ENCODE results near the gene CTNNA3.

CTNNA3 gene

DNA sequence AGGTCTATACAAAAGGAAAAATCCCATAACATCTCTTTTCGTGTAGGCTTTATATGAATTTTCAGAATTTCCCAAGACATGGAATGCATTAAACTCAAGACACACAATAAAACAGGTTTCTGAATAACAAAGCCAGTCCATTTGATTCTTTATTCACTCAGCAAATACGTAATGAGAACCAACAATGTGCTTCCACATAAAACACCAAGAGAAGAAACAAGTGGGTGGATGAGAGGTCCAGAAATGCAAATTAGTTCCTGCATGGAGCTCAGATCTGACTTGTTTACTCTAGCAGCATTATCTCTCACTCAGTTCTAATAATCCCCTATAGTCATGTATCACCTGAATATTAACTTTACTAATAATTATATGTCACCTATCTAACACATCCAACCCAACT lies 520.6 kb downstream of the CTNNA3 start:
- TF ChIP-seq EZH2phosphoT487 (conservative IDR thresholded peaks at IDR 0.05; ENCODE audit: low read length) = no peak
- TF ChIP-seq, protein P1, sequence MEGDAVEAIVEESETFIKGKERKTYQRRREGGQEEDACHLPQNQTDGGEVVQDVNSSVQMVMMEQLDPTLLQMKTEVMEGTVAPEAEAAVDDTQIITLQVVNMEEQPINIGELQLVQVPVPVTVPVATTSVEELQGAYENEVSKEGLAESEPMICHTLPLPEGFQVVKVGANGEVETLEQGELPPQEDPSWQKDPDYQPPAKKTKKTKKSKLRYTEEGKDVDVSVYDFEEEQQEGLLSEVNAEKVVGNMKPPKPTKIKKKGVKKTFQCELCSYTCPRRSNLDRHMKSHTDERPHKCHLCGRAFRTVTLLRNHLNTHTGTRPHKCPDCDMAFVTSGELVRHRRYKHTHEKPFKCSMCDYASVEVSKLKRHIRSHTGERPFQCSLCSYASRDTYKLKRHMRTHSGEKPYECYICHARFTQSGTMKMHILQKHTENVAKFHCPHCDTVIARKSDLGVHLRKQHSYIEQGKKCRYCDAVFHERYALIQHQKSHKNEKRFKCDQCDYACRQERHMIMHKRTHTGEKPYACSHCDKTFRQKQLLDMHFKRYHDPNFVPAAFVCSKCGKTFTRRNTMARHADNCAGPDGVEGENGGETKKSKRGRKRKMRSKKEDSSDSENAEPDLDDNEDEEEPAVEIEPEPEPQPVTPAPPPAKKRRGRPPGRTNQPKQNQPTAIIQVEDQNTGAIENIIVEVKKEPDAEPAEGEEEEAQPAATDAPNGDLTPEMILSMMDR (IDR thresholded peaks at IDR 0.05; ENCODE audit: insufficient read depth, low read length, poor library complexity, severe bottlenecking) = no peak
- no peaks in the 10 kb centered on the region for H3K27me3 ChIP-seq (ENCODE audit: low read length)
- no peak overlapping the region for H3K9ac ChIP-seq (ENCODE audit: low read length)
- H3K79me2 ChIP-seq (ENCODE audit: insufficient read depth, low read length) = no peaks in the 10 kb centered on the region
- H3K9me3 ChIP-seq (ENCODE audit: insufficient read depth, low read length) = no peaks in the 10 kb centered on the region
- H3K9me2 ChIP-seq (replicated peaks; ENCODE audit: insufficient read depth, low read length) = no peaks in the 10 kb centered on the region
- H3K4me3 ChIP-seq (ENCODE audit: insufficient read depth, low read length, poor library complexity, severe bottlenecking) = no peak overlapping the region
- no peaks in the 10 kb centered on the region for H4K20me1 ChIP-seq (ENCODE audit: low read depth, low read length)
- no peak overlapping the region for H2AFZ ChIP-seq (ENCODE audit: low read depth, low read length, severe bottlenecking)
- no peak overlapping the region for H3K27ac ChIP-seq (ENCODE audit: low read depth, low read length)
- H3K36me3 ChIP-seq (ENCODE audit: low read length) = no peaks in the 10 kb centered on the region
- H3F3A ChIP-seq (ENCODE audit: insufficient read depth) = no peaks in the 10 kb centered on the region
- no peak overlapping the region for H3K4me2 ChIP-seq (ENCODE audit: low read depth, low read length, poor library complexity, severe bottlenecking)

DNA sequence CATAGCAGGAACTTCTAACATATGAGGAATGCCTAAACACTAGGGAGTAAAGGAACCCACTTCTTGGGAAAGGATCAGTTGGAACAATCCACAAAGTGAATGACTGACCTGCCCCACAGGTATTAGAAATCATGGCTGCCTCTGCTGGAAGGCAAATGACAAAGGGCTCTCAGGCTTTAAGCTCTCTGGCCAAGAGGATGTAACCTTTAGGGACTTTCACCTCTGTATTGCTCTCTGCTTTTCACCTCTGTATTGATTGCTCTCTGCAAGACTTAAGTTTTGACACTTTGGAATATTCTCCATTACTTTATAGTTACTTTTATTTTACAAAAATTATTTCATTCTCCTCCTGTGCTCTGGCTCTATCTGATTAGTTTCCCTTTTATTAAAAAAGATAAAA lies 522.2 kb downstream of the CTNNA3 start:
- Histone ChIP-seq H2AFZ (ENCODE audit: low read depth, low read length, severe bottlenecking) (no peak overlapping the region), H3K9ac (ENCODE audit: low read length) (no peak overlapping the region), H3K79me2 (ENCODE audit: insufficient read depth, low read length) (no peaks in the 10 kb centered on the region), H3K27ac (ENCODE audit: low read depth, low read length) (no peak overlapping the region), H4K20me1 (ENCODE audit: low read depth, low read length) (no peaks in the 10 kb centered on the region), H3K9me2 (replicated peaks; ENCODE audit: insufficient read depth, low read length) (no peaks in the 10 kb centered on the region), H3F3A (ENCODE audit: insufficient read depth) (no peaks in the 10 kb centered on the region), H3K36me3 (ENCODE audit: low read length) (no peaks in the 10 kb centered on the region), H3K4me3 (ENCODE audit: insufficient read depth, low read length, poor library complexity, severe bottlenecking) (no peak overlapping the region), H3K4me2 (ENCODE audit: low read depth, low read length, poor library complexity, severe bottlenecking) (no peak overlapping the region), H3K9me3 (ENCODE audit: insufficient read depth, low read length) (no peaks in the 10 kb centered on the region), H3K27me3 (ENCODE audit: low read length) (no peaks in the 10 kb centered on the region)
- TF ChIP-seq EZH2phosphoT487 (conservative IDR thresholded peaks at IDR 0.05; ENCODE audit: low read length) = no peak
- TF ChIP-seq, protein P1 (IDR thresholded peaks at IDR 0.05; ENCODE audit: insufficient read depth, low read length, poor library complexity, severe bottlenecking) = no peak

DNA sequence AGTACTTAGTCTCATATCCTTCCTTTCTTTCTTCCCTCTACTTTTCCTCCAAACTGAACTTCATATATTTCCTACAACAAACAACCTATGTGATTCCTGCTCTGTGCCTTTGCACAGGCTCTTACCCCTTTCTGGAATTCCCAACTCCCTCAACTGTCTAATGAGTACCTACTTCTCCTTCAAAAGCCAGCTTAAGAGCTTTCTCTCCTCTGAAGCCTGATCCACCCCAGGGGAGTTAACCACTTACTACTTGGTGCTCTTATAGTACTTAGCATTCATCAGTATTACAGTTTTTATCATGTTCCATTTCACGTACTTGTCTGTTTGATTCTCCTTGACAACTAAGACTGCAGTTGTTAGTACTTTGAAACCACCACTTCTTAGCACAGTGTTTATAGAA lies 524.0 kb downstream of the CTNNA3 start:
- Histone ChIP-seq H3K36me3 (ENCODE audit: low read length) (no peaks in the 10 kb centered on the region), H3K4me3 (ENCODE audit: insufficient read depth, low read length, poor library complexity, severe bottlenecking) (no peak overlapping the region), H3K27me3 (ENCODE audit: low read length) (no peaks in the 10 kb centered on the region), H3K79me2 (ENCODE audit: insufficient read depth, low read length) (no peaks in the 10 kb centered on the region), H3K9ac (ENCODE audit: low read length) (no peak overlapping the region), H3K4me2 (ENCODE audit: low read depth, low read length, poor library complexity, severe bottlenecking) (no peak overlapping the region), H3K9me3 (ENCODE audit: insufficient read depth, low read length) (no peaks in the 10 kb centered on the region), H3F3A (ENCODE audit: insufficient read depth) (no peaks in the 10 kb centered on the region), H2AFZ (ENCODE audit: low read depth, low read length, severe bottlenecking) (no peak overlapping the region), H3K27ac (ENCODE audit: low read depth, low read length) (no peak overlapping the region), H3K9me2 (replicated peaks; ENCODE audit: insufficient read depth, low read length) (no peaks in the 10 kb centered on the region), H4K20me1 (ENCODE audit: low read depth, low read length) (no peaks in the 10 kb centered on the region)
- TF ChIP-seq EZH2phosphoT487 (conservative IDR thresholded peaks at IDR 0.05; ENCODE audit: low read length) = no peak
- TF ChIP-seq, protein P1 (IDR thresholded peaks at IDR 0.05; ENCODE audit: insufficient read depth, low read length, poor library complexity, severe bottlenecking) = no peak
